ENCODE measurements around the gene BTBD2. TPM values are rescaled to one million over a fixed set of nuclear protein-coding genes. Genes with fewer than 3 reads are reported as not detected.
A peak's percentile ranks its signal among the peaks of the same experiment; 100 is the strongest.

The BTBD2 gene
- total and polyA plus RNA-seq, 2 experiments from 2014 or later: 126 to 155 TPM

DNA sequence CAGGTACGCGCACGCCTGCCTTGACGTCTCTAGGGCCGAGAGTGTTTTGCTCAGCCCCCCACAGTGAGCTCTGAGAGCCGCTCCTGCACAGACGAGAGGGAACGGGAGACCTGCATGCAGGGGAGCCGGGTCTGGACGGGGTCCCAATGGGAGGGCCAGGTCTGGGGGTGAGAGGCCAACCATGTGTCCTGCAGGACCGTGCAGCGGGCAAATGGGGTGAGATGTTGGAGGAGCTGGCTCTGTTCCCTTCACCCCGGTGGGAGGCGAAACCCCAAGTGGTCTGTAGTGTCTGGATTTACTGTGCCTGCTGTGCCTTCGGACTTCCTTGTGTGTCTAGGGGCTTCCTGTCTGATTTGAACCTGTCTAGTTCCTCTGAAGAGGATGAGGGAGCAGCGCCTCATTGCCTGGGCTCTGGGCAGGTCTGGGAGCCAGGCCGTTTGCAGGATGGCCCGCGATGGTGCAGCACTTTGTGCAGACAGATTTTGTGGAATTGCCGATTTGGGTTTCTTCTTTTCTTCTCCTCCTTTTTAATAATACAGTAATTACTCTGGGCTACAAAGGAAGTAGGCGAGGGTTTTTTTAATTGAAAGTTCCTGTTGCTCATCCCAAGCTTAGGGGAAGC, 72.5 kb downstream of the BTBD2 start:
- TF ChIP-seq, protein P1, sequence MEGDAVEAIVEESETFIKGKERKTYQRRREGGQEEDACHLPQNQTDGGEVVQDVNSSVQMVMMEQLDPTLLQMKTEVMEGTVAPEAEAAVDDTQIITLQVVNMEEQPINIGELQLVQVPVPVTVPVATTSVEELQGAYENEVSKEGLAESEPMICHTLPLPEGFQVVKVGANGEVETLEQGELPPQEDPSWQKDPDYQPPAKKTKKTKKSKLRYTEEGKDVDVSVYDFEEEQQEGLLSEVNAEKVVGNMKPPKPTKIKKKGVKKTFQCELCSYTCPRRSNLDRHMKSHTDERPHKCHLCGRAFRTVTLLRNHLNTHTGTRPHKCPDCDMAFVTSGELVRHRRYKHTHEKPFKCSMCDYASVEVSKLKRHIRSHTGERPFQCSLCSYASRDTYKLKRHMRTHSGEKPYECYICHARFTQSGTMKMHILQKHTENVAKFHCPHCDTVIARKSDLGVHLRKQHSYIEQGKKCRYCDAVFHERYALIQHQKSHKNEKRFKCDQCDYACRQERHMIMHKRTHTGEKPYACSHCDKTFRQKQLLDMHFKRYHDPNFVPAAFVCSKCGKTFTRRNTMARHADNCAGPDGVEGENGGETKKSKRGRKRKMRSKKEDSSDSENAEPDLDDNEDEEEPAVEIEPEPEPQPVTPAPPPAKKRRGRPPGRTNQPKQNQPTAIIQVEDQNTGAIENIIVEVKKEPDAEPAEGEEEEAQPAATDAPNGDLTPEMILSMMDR (IDR thresholded peaks at IDR 0.05; ENCODE audit: low read depth, low read length): no peak
- peak in 1 of 2 donors; percentile 18 for DNase-seq (ENCODE audit: low read depth in 1 of 2, low spot score in 1 of 2)
- Histone ChIP-seq H3K4me3 (peak overlapping the region; percentile 57), H3K27ac (peak overlapping the region; percentile 89), H3K4me1 (ENCODE audit: low read depth) (peaks cover 14% of the 10 kb centered on the region), H3K36me3 (no peaks in the 10 kb centered on the region), H3K9me3 (ENCODE audit: low read depth) (no peaks in the 10 kb centered on the region), H3K27me3 (no peaks in the 10 kb centered on the region)

DNA sequence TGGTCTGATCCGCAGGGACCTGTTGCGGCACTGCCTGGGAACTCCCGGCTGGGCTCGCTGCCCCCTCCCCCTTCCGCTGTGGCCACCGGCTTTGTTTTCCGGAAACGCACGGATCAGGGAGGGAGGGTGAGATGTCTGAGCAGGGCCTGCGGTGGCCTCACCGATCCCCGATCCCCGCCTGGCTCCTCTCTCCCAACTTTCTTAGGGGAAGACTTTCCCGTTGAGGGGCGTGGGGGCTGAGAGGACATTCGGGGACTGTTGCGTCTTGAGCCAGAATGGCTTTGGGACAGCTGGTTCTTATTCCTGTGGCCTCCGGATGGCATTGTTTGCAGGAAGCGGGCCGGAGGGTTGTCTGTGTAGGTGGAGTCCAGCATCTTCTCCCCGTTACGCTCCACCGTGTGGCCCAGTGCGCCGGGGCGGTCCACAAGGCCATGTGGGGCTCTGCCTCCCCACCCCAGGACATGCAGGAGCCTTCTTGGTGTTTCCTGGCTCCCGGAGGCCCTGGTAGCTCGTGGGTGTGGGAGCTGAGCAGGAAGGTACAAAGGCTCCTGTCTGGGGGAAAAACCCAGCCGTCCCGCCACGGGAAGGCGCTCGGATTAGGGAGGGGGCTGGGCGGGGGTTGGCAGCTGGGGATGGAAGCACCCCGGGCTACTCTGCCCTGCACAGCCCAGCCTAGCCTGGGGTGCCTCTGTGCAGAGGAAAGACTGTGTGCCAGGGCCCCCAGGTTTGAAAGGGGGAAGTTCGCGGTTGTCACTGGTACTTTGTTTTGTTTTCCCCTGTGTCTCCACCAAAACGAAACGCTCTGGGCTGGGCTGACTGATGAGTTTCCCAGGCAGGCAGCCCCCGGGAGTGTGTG, 73.2 kb downstream of the BTBD2 start:
- peaks cover 14% of the 10 kb centered on the region for H3K4me1 ChIP-seq (ENCODE audit: low read depth)
- H3K27me3 ChIP-seq: no peaks in the 10 kb centered on the region
- H3K9me3 ChIP-seq (ENCODE audit: low read depth): no peaks in the 10 kb centered on the region
- no peaks in the 10 kb centered on the region for H3K36me3 ChIP-seq
- TF ChIP-seq, protein P1 (IDR thresholded peaks at IDR 0.05; ENCODE audit: low read depth, low read length): no peak
- H3K4me3 ChIP-seq: peak overlapping the region; percentile 57
- peak overlapping the region; percentile 89 for H3K27ac ChIP-seq
- DNase-seq (ENCODE audit: low read depth in 1 of 2, low spot score in 1 of 2): peak; percentile 73 to 88

GRCh38 chr19:1941146-1942077, 74.1 kb downstream of the BTBD2 start, which contains the start of gene CSNK1G2:
TSS of gene CSNK1G2 (plus strand) at chr19:1941172. CDS start at chr19:1969773, 28,601 bp downstream.
- TF ChIP-seq, protein P1 (IDR thresholded peaks at IDR 0.05; ENCODE audit: low read depth, low read length): no peak
- H3K36me3 ChIP-seq: no peaks in the 10 kb centered on the region
- H3K27ac ChIP-seq: peak within 1 kb of the TSS; percentile 92
- H3K9me3 ChIP-seq (ENCODE audit: low read depth): no peaks in the 10 kb centered on the region
- no peak for DNase-seq (ENCODE audit: low read depth in 1 of 2, low spot score in 1 of 2)
- peak within 1 kb of the TSS; percentile 96 for H3K4me3 ChIP-seq
- H3K4me1 ChIP-seq (ENCODE audit: low read depth): peaks cover 14% of the 10 kb centered on the region
- no peaks in the 10 kb centered on the region for H3K27me3 ChIP-seq

GRCh38 chr19:1938071-1938470, 77.4 kb downstream of the BTBD2 start:
- Histone ChIP-seq H3K4me1 (ENCODE audit: low read depth) (peaks cover 12% of the 10 kb centered on the region), H3K9me3 (ENCODE audit: low read depth) (no peaks in the 10 kb centered on the region), H3K36me3 (no peaks in the 10 kb centered on the region), H3K27me3 (no peaks in the 10 kb centered on the region), H3K4me3 (no peak overlapping the region), H3K27ac (no peak overlapping the region)
- DNase-seq (ENCODE audit: low read depth in 1 of 2, low spot score in 1 of 2): no peak
- TF ChIP-seq, protein P1 (IDR thresholded peaks at IDR 0.05; ENCODE audit: low read depth, low read length): no peak
